HG02798 (cell line): ENCODE results near the gene GPR68.
"Not testable (repeated sequence)": the region's sequence is repeated elsewhere in the genome, so short reads cannot be mapped to it uniquely, and the experiment has no call there.

Experiments
- ATAC-seq: cut with Tn5 transposase; IDR thresholded peaks from one replicate; pipeline ENCODE4 v1.9.1; 2021; ENCODE audit warnings: mild to moderate bottlenecking; ENCODE audit not compliant: unreplicated experiment, poor library complexity

Gene GPR68

DNA sequence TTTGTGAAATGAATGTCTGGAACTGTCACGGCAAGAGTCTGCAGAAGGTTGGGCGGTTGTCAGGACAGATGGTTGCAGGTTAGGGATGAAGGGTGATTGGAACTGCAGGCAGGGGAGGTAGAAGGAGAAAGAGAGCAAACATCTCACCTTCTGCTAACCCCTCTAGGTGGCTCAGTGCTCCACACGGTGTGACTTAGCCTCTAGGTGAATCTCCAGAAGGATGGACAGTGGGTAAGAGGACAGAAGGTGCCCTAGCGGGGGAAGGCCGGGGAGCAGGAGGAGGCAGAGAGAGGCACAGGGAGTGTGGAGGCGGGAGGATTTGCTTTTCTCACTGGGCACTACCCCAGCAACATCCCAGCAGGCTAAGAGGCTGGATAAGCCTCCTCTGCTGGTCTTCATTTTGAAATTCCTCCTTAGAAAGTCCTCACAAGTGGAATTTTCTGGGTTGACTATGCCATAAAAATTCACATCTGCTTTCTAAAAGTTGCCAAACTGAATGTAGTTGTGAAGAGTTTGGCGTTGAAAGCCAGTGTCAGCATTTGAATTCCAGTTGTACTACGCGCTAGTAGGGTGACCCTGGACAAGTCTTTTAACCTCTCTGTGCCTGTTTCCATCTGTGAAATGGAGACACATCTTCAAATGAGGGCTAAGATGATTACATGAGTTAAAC is 10.7 kb upstream of the GPR68 start:
- ATAC-seq, result no peak

DNA sequence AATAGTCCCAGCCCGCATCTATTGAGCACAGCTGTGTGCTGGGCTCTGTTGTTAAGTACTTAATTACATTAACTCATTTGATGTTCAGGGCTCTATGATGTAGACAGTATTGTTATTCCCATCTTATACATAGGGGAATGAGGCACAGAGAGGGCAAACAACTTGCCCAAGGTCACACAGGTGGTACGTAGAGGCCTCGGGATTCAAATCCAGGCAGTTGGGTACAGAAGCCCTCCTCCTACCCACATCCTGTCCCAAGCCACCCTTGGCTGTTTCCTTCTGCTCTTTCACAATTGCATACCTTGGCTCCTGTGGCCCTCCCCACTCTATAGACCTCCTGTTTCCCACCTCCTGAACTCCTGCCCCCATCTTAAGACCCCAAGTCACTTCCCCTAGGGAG is 10.0 kb upstream of the GPR68 start:
- ATAC-seq, result no peak

DNA sequence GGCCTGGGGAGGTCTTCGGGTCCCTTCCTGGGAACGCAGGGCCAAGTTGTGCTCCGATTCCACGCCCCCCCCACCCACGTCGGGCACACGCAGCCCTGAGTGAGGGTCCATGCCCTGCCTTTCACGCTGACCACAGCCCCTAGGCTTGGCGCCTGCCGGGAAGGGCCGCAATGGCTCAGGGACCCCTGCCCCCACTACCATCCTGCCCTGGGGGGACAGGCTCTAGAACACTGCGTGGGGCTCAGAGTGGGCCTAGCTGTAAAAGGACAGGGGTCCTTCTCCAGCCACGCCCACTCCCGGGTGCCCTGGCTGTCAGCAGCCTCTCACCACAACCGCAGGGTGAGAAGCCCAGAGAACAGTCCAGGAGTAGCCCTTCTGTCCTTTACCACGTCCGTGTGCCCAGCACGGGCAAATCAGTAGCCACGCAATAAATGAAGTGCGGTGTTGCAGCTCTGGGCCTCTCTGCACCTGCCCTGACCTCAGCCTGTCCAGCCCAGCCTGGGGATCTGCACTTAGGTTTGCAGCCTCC is 9.4 kb upstream of the GPR68 start:
- no peak for ATAC-seq

DNA sequence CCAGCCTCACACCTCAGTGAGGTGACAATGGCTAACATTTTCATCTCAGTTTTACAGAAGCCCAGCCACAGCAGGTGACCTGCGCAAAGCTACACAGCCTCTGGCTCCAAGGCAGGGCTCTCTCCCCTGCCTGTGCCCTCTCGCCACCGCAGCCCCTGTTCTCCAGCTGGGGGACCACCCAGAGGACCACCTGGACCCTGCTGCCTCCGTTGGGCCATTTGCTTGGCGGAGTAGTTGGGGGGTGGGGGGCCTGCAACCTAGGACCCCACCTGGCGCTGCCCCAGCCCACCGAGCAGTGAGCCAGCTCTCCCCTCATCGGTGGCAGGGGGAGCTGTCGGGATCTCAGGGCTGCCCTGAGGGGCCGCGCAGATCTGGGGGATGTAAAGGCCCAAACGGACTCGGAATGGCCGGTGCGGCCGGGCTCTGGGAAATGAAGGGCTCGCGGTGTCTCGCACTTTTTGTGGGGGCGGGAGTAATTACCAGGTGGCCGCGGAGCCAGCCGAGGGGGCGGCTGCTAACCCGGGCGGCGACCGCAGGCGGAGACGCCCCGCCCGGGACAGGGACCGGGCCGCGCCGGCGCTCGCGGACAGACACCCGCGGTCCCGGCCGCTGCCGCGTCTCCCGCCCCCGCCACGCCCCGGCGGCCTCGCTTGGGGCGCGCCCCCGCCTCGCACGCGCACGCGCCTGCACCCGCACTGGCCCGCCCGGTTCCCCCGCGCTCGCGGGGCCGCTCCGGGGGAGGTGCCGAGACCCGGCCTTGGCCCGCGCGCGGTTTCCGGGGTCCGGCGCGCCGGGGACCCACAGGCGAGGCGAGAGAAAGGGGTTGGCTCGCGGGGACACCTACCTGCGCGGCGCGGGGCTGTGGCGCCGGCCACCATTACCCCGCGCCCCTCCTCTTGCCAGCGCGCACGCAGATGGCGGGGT is 8.6 kb upstream of the GPR68 start:
- ATAC-seq, result peak; percentile 44

DNA sequence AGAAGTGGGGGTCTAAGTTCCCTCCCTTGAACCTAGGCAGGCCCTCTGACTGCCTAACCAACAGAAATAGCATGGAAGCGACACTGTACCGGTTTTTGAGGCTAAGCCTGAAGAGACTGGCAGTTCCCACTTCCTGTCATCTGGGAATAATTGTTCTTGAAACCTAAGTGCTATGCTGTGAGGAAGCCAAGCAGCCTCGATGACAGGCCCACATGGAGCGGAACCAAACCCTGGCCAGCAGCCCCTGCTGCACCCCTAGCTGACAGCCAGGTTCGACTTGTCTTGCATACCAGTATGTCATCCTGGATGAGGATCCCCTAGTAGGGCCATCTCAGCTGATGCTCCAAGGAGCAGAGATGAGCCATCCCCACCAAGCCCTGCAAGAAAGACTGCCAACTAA is 6.4 kb upstream of the GPR68 start:
- no peak for ATAC-seq

DNA sequence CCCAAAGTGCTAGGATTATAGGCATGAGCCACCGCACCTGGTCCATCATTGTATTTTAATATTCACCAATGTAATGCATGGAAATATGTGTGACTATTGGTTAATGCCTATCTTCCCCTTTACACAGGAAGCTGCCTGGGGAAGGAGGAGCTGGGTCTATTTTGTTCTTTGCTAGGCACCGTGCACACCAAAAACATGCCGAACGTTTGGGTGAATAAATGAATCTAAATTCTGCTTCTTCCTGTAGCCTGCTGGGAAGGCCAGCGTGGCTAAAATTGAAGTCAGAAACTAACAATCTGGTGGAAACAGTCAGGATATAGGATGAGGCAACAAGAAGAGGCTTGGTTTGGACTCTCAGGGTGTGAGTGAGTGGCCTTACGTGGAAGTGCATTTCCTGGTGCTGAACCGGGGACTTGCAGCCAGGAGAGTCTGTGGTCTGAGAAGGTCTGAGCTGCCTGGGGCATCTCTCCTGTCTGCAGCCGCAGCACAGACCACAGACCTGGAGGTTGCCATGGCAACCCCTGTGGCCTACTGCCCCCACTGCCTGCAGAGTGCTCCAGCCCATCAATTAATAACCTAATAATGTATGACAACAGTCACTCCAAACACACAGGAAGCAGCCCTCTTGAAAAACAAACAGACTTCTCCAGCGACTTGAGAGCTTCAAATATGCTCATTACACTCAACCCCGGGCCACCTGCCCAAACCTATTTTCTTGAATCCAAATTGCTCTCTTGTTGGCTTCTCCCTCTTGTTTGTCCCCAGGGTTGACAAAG is 5.5 kb upstream of the GPR68 start:
- ATAC-seq, result peak; percentile 87

DNA sequence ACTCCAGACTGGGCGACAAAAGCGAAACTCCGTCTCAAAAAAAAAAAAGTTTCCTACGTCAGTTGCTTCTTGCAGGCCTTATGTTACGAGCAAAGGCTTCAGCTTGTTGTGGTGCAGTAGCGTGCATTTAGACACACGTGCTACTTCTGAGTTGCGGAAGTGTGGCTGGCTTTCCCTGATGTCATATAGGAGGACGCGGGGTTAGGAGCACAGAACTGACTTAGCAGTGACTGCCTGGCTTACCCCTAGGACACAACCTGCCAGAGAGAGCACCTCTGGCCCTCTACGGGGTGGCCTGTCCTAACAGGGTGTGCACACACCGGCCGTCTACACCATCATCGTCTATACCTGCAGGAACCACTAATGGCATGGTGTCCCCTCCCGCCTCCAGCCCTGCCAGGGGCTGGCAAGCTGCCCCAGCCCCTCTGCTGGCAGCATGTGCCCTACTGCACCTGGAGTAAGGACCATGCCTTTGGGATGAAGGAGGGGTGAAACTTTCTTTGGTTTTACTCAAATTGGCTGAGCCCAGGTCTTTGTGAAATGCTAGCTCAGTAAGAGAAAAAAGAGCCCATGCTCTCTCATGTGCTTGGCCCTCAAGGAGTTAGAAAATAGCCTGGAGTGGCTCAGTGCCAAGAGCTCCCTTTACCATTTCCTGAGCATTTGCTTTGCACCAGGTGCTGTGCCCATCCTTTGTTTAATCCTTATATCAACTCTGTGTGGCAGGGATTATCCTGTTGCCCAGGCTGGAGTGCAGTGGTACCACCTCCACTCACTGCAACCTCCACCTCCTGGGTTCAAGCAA is 1.7 kb upstream of the GPR68 start:
- no peak for ATAC-seq

DNA sequence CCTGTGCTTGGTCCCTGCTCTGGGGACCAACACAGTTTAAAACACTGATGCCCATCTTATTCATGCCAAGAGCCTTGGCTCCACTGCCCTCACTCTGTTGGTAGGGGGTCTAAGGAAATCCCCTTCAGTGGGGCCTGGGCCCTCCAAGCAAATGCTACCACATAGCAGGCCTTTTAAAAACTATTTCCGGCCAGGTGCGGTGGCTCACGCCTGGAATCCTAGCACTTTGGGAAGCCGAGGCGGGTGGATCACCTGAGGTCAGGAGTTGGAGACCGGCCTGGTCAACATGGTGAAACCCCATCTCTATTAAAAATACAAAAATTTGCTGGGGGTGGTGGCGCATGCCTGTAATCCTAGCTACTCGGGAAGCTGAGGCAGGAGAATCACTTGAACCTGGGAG is 1.1 kb upstream of the GPR68 start:
- not testable (repeated sequence) for ATAC-seq

DNA sequence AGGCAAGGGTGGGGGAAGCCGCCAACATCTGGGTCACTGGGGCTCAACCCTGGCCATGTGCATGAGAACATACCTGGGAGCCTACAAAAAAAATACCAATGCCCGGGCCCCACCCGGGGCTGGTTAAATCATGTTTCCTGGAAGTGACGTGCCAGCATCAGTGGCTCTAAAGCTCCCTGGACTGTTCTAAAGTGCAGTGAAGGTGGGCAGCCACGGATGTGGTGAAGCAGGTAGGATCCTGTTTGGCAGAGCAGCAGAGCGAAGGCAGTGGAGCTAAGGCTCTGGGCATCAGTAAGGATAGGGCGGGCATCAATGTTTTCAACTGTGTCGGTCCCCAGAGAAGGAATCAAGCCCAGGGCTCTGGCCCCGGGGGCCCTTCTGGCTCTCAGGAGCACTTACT is 525 bp upstream of the GPR68 start:
- ATAC-seq, result no peak

DNA sequence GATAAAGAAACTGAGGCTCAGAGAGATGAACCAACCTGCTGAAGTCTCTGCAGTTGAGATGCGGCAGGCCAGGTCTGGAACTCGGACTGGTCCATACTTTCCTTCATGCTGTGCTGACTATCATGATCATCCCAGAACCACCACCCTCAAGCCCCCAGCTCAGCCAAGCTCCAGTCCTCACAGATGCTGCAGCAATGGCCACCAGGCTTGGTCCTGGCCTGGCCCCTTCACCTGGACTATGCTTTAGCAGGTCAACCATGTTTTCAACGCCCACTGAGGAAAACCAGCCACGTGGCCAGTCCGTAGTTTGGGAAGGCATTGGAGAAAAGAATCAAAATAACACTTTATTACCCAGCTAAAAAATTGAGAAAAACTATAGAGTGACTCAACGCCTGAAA is 1.4 kb downstream of the GPR68 start:
- no peak for ATAC-seq

DNA sequence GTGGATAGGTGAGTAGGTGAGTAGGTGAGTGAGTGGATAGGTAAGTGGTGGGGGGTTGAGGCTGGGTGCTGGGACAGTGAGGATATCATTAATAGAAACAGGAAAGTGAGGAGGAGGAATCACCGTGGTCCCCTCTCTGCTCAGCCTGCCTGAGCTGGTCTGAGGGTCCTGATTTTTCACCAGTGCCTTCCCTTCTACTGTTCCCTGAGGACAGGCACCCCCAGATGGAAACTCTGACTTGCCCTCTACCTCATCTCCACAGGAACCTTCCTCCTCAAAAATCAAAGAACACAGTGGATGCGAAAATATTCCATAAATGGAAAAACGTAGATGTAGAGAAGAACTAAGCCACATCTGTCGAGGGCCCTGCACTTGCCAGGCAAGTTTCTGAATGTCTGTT is 1.9 kb downstream of the GPR68 start:
- ATAC-seq, result no peak

DNA sequence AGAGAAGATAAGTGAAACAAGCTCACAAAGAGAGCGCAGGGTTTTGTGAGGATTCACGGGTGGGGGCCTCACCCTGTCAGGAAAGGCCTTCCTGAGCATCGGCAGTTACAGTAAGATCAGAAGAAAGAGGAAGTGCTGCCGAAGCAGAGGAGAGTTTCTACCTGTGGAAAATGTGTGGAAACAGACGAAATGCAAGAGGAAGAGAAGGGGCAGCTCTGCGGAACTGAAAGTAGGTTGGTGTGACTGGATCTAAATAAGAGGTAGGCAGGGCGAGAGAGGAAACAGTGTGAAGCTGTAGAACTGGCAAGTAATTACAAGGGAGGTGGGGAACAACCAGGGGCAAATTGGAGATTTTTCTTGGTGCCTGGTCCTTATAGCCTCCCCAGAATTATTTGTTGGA is 2.6 kb downstream of the GPR68 start:
- peak; percentile 47 for ATAC-seq

DNA sequence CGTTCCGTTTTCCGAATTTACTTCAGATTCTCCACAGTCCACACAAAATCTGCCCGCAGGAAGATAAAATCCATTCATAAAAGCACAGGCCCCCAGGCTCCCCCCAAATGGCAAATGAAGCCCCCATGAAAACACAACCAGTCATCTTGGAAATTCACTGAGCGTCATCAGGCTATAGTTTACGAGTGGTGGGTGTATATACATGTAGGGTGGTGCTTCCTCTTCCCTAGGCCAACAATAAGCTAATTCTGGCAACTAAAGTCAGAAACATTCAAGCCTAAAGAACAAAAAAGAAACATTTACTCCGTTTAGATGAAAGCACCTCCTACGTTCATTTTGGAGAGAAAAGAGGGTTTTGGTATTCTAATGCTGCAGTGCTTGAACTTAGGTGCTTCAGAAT is 5.8 kb downstream of the GPR68 start:
- no peak for ATAC-seq

DNA sequence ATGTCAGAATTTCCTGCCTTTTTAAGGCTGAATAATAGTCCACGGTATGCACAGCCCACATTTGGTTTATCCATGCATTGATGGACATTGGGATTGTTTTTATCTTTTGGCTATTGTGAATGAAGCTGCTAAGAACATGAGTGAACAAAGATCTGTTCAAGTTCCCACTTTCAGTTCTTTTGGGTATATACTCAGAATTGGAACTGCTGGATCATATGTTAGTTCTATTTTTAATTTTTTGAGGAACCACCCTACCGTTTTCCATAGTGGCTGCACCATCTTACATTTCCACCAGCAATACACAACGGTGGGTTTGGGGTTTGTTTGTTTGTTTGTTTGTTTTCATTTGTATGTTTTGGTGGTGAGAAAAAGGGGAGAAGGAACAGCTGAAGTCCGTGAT is 6.4 kb downstream of the GPR68 start:
- no peak for ATAC-seq

DNA sequence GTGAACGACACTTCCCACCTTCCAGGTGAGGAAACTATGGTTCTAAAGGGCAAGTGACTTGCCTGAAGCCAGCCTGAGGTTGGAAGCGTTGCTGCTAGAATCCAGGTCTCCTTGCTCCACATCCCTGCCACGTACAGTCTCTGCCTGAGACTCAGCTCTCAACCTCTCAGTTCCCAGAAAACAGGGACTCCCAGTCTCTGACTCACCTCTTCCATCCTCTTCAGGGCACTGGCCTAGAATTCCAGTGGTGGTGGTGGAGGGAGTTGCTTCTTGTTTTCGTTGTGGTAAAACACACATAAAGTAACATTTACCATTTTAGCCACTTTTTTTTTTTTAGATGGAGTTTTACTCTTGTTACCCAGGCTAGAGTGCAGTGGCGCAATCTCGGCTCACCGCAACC is 7.3 kb downstream of the GPR68 start:
- ATAC-seq, result no peak

DNA sequence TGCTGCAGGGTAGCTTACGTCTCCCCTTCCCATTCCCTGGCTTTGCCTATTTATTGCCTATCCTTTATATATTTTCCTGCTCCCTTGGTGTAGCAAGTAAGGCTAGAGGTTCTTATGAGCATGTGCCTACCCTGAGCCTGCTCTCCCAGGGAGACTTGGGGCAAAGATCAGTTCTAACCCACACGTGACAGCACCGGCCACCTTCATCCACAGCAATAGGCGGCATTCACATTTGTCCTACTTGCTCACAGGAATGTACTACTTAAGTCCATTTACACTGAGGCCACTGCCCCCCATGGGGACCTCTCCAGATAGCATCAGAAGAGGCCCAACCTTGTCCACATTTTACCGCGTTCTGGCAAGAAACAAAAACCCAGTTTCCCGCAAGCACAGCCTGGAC is 8.7 kb downstream of the GPR68 start:
- no peak for ATAC-seq

DNA sequence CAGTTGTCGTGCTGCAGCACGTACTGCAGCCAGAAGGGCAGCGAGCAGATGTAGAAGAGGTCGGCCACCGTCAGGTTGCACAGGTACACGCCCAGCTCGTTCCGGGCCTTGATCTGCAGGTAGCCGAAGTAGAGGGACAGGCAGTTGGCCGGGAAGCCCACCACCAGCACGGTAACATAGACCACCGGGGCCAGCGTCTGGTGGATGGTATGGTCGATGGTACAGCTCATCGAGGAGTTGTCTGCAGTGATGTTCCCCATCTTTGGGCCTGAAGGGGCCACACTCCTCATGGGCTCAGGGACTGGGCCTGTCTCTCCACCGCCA is 9.8 kb downstream of the GPR68 start:
- no peak for ATAC-seq

DNA sequence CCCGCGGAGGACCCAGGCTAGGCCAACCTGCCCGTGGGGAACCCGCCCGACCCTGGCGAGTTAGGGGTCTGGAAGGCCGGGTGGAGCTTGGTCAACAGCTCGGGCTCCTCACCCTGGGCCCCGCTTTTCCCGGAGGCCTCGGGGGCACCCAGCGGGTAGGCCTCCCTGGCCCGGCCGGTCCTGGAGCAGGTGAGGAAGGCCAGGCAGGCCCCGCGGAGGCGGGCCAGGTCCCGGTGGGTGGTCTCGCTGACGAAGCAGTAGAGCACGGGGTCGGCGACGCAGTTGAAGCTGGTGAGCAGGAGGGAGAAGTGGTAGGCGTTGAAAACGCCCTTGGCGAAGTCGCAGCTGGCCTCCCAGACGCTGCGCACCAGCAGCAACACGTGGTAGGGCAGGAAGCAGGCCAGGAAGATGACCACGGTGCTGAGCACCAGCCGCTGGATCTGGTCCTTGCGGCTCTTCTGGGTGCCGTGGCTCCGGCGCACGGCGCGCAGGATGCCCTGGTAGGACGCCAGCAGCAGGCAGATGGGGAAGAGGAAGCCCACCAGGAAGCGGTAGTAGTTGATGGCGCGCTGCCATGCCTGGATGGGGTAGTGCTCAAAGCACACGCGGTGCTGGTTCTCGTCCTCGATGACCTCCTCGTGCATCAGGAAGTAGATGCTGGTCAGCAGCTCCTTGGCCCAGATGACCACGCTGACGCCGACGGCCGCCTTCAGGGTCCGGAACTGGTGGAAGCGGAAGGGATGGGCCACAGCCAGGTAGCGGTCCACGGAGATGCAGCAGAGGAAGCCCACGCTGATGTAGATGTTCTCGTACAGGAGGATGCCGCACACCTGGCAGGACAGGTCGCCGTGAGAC is 10.3 kb downstream of the GPR68 start:
- ATAC-seq, result no peak

DNA sequence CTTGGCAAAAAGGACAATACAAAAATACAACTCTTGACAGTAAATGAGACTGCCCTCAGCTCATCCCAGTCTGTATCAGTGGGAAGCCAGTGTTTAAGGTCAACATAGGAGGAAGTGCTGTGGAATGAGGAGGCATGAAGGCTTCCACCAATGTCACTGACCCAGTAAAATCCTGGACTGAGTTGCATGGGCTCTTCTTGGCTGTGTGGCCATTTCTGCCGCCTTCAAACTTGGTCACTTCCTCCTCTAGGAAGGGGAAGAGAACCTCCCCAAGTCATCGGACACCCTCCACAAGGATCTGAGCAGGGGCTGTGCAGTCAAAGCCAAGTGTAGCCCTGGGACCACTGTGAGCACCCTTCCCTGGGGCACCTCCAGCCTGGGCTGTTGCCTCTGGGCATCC is 11.9 kb downstream of the GPR68 start:
- ATAC-seq, result no peak
